Vagina (tissue), 2 donors: ENCODE data around the gene RAB11FIP3. TPM values are rescaled to one million over a fixed set of nuclear protein-coding genes. Genes with fewer than 3 reads are reported as not detected.

ENCODE experiments used
- DNase-seq, 2 donors: peaks; one replicate each; pipeline ENCODE4 v3.0.0-alpha.2; 2017; ENCODE audit errors: extremely low spot score in 2 of 2
- H3K27ac ChIP-seq: fragments of 200-600 bp; sonication (generic); one replicate; pipeline ENCODE4 v1.5.1; 2019
- H3K27me3 ChIP-seq: fragments of 200-600 bp; sonication (generic); one replicate; pipeline ENCODE4 v1.5.1; 2019
- H3K36me3 ChIP-seq, 2 donors: fragments of 200-600 bp; sonication (generic); one replicate each; pipeline ENCODE4 v1.5.1; 2017 to 2019
- H3K4me1 ChIP-seq: fragments of 200-600 bp; sonication (generic); one replicate; pipeline ENCODE4 v1.5.1; 2019
- H3K4me3 ChIP-seq, 2 donors: fragments of 200-600 bp; sonication (generic); 1 replicate in 1 of 2; 2 replicates in 1 of 2; pipeline ENCODE4 v1.5.1; 2016 to 2019
- H3K9me3 ChIP-seq: fragments of 200-600 bp; sonication (generic); one replicate; pipeline ENCODE4 v1.5.1; 2019
- POLR2A ChIP-seq, 2 donors: fragments of 450-650 bp; IDR thresholded peaks; one replicate each; pipeline ENCODE4 v1.6.1; 2017; ENCODE audit warnings: antibody characterized with exemption in 2 of 2, mild to moderate bottlenecking in 2 of 2, moderate library complexity in 2 of 2
- POLR2AphosphoS5 ChIP-seq, 2 donors: sonication (generic); formaldehyde crosslinking; IDR thresholded peaks; one replicate each; pipeline ENCODE4 v1.9.0; 2017; ENCODE audit warnings: antibody characterized with exemption in 2 of 2, mild to moderate bottlenecking in 2 of 2, low read depth in 1 of 2; ENCODE audit not compliant: insufficient read depth in 1 of 2
- intact Hi-C: fragments of 100-400 bp; cut with DNase I; formaldehyde crosslinking; loops from one replicate; pipeline ENCODE4 v1.15.1; 2023
- total RNA-seq: library from RNA; depleted of rRNA; stranded (reverse); fragments of >200 nt; gene quantifications from one replicate; pipeline ENCODE4 v1.2.3, GENCODE V29; 2016
- TF ChIP-seq, protein P1 (sequence below), 3 experiments: fragments of 450-650 bp in 2 of 3; fragments of 200-600 bp in 1 of 3; sonication (generic) in 1 of 3; IDR thresholded peaks; one replicate each; pipeline ENCODE4 v1.5.1; 2017 to 2019; ENCODE audit warnings: antibody characterized with exemption in 3 of 3, mild to moderate bottlenecking in 2 of 3, moderate library complexity in 2 of 3

RAB11FIP3 gene
- total RNA-seq, 1 donor from 2014 or later, result 36.6 TPM

DNA sequence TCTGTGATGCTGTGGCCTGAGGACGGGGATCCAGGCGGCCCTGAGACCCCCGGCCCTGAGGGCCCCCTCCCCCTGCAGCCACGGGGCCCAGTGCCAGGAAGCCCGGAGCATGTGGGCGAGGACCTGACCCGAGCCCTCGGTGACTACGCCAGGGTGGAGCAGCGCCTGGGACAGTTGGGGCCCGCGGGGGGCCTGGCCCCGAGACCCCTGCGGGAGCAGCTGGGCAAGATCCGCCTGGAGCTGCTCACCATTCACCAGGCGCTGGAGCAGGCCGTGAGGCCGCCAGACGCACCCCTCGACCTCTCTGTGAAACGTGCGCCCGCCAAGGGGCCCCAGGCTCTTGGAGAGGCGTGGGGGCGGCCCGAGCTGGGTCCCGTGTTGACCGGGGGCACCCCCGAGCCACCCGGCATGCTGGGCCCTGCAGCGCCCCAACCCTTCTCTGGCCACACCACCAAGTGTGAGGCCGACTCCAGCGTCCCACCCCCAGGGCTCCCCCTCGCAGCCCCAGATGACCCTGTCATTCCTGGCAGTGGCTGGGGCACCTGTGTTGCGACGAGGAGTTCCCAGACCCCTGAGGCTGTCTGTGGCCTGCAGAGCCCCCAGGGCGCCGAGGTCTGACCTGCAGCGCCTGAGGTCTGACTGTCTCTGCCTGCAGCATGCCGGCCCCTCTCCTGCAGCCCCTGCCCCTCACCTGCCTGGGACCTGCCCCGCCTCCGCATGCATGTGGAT, 139.4 kb downstream of the RAB11FIP3 start:
- no peaks in the 10 kb centered on the region for H3K36me3 ChIP-seq
- DNase-seq, result no peak
- intact Hi-C loops, result no loop called here
- no peak overlapping the region for H3K4me3 ChIP-seq
- peaks cover 43% of the 10 kb centered on the region for H3K4me1 ChIP-seq
- H3K9me3 ChIP-seq, result no peaks in the 10 kb centered on the region
- no peak overlapping the region for H3K27ac ChIP-seq
- TF ChIP-seq POLR2A (IDR thresholded peaks at IDR 0.05), result no peak
- TF ChIP-seq, protein P1, sequence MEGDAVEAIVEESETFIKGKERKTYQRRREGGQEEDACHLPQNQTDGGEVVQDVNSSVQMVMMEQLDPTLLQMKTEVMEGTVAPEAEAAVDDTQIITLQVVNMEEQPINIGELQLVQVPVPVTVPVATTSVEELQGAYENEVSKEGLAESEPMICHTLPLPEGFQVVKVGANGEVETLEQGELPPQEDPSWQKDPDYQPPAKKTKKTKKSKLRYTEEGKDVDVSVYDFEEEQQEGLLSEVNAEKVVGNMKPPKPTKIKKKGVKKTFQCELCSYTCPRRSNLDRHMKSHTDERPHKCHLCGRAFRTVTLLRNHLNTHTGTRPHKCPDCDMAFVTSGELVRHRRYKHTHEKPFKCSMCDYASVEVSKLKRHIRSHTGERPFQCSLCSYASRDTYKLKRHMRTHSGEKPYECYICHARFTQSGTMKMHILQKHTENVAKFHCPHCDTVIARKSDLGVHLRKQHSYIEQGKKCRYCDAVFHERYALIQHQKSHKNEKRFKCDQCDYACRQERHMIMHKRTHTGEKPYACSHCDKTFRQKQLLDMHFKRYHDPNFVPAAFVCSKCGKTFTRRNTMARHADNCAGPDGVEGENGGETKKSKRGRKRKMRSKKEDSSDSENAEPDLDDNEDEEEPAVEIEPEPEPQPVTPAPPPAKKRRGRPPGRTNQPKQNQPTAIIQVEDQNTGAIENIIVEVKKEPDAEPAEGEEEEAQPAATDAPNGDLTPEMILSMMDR (IDR thresholded peaks at IDR 0.05), result no peak
- TF ChIP-seq POLR2AphosphoS5 (IDR thresholded peaks at IDR 0.05; ENCODE audit: insufficient read depth in 1 of 2, low read depth in 1 of 2), result no peak
- no peaks in the 10 kb centered on the region for H3K27me3 ChIP-seq

DNA sequence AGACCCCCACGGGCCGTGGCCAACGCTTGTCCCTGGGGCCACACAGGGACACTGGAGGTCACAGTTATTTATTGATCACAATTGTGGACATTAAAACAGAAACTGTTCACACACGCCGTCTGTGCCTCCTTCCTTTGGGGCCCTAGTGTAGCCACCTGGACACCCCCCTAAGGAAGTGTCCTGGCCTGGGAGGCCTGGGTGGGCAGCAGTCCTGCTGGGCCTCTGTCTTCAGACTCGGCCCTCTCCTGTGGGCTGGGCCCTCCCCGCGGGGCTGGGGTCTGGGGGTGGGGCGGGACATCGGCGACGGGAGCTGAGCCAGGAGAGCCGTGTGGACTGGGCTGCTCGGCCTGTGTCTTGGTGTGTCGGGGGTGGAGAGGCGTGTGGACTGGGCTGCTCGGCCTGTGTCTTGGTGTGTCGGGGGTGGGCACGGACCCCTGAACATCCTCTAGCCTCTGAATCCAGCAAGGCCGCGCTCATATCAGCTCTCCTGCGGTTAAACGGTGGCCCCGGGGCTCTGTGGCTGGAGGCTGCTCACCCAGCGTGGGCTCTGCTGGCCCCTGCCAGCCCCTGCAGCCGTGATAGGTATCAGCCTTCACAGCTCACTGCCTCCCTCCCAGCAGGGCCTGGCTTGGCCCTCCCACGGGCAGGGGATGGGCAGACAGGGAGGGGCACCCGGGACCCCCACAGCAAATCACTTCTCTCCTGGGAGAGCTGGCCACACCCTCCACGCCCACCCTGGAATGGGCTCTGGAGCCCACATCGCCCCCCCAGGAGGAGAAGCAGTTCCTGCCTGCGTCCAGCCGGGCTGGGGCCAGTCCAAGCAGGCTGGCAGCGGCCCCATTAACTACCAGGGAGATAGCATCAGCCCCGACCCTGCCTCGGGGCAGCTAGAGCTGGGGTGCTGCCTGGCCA, 140.2 kb downstream of the RAB11FIP3 start:
- no peak overlapping the region for H3K27ac ChIP-seq
- H3K9me3 ChIP-seq, result no peaks in the 10 kb centered on the region
- peak overlapping the region in 1 of 2 donors; percentile 38 for H3K4me3 ChIP-seq
- no peaks in the 10 kb centered on the region for H3K27me3 ChIP-seq
- intact Hi-C loops, result no loop called here
- peaks cover 47% of the 10 kb centered on the region for H3K4me1 ChIP-seq
- no peak for DNase-seq
- H3K36me3 ChIP-seq, result no peaks in the 10 kb centered on the region
- TF ChIP-seq POLR2AphosphoS5 (IDR thresholded peaks at IDR 0.05; ENCODE audit: insufficient read depth in 1 of 2, low read depth in 1 of 2), result no peak
- no peak for TF ChIP-seq POLR2A (IDR thresholded peaks at IDR 0.05)
- TF ChIP-seq, protein P1 (IDR thresholded peaks at IDR 0.05), result no peak

DNA sequence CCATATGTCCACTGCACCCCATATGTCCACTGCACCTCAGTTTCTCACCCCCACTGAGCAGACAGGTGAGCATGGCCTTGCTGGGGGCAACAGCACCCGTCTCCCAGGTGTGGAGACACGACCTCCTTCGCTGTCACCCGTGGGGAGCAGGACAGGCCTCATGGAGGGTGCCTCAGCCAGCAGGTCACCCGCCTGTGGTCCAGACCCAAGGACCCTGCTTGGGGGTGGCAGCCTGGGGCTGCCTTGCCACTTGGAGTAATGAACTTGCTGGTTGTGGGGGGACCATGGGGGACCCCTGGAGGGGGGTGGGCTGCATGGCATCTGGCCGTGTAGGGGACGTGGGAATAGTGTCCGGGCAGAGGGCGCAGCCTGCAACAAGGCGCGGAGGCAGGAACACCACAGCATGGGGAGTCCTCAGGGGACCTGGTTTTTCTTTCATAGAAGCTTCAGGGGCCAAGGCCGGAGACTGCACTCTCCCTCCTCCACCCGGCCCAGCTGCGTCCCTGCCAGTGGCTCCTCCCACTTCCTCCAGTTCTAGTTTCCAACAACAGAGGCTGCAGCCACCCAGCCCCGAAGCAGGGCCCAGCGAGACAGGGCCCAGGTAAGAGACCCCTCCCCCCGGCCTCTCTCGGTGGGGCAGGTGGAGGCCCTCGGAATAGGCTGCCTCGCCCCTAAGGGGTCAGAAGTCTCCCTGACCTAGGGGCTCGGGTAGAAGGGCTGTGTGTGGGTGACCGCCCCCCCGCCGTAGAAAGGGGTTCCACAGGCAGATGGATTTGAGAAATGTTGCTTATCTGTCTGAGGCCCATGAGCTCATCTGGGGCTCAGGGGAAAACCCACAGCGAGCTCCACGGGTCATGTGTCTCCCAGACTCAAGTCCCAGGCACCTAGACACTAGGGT, 141.3 kb downstream of the RAB11FIP3 start, which contains the start of gene NHLRC4:
Gene NHLRC4, plus strand, starts transcription at position 531 of the 898 bp plus-strand sequence. CDS start 1,043 bp downstream, outside the sequence.
- TF ChIP-seq POLR2A (IDR thresholded peaks at IDR 0.05) (no peak), POLR2AphosphoS5 (IDR thresholded peaks at IDR 0.05; ENCODE audit: insufficient read depth in 1 of 2, low read depth in 1 of 2) (peak in 1 of 2 donors; percentile 13)
- peaks cover 50% of the 10 kb centered on the region for H3K4me1 ChIP-seq
- intact Hi-C loops, result no loop called here
- peak within 1 kb of the TSS; percentile 30 for H3K27ac ChIP-seq
- H3K4me3 ChIP-seq, result peak within 1 kb of the TSS; percentile 20 to 38
- no peak for DNase-seq
- no peaks in the 10 kb centered on the region for H3K9me3 ChIP-seq
- no peaks in the 10 kb centered on the region for H3K27me3 ChIP-seq
- H3K36me3 ChIP-seq, result no peaks in the 10 kb centered on the region

DNA sequence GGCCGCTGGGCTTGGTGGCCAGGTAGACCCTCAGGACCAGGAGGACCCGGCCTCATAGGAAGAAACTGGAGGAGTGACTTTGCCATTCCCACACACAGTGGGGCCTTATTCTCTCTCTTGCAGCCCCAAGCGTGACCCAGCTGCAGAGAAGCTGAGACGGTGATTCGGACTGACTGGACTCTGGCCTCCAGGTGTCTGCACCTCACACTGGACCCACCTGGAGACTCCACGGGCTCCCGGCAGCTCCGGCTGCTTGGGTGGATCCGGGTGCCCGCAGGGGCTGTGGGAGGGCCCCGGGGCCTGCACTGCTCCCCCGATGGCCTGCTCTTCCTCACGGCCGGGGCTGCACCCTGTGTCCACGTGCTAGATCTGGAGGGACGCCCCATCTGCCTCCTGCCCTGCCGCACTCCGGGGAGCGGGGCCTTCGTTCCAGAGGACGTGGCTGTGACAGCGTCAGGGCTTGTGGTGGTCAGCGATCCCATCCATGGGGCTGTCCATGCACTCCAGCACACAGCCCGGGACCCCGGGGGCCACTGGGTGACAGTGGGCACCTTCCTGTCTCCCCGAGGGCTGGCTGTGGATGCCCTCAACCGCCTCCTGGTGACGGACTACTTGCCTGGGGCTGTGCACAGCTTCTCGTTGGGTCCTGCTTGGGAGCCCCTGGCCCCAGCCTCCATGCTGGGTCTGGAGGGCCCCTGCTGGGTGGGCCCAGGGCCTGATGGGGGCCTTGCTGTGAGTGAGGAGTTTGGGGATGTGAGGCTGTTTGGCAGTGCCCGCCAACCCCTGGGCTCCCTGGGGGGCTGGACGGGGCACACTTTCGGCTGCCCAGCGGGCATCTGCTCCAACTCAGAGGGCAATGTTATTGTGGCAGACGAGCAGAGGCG, 142.2 kb downstream of the RAB11FIP3 start:
- TF ChIP-seq POLR2A (IDR thresholded peaks at IDR 0.05) (no peak), POLR2AphosphoS5 (IDR thresholded peaks at IDR 0.05; ENCODE audit: insufficient read depth in 1 of 2, low read depth in 1 of 2) (no peak)
- TF ChIP-seq, protein P1 (IDR thresholded peaks at IDR 0.05), result no peak
- H3K36me3 ChIP-seq, result no peaks in the 10 kb centered on the region
- no peak overlapping the region for H3K27ac ChIP-seq
- H3K4me1 ChIP-seq, result peaks cover 50% of the 10 kb centered on the region
- H3K27me3 ChIP-seq, result no peaks in the 10 kb centered on the region
- H3K9me3 ChIP-seq, result no peaks in the 10 kb centered on the region
- no peak for DNase-seq
- peak overlapping the region; percentile 20 to 38 for H3K4me3 ChIP-seq
- intact Hi-C loops, result no loop called here
